HG03108 (cell line): Measurements from ENCODE around the gene SLC5A10.
A peak's percentile ranks its signal among the peaks of the same experiment; 100 is the strongest.

ENCODE experiments used
- ATAC-seq: cut with Tn5 transposase; IDR thresholded peaks from one replicate; pipeline ENCODE4 v1.9.1; 2021; ENCODE audit warnings: moderate library complexity; ENCODE audit not compliant: unreplicated experiment

The SLC5A10 gene

DNA sequence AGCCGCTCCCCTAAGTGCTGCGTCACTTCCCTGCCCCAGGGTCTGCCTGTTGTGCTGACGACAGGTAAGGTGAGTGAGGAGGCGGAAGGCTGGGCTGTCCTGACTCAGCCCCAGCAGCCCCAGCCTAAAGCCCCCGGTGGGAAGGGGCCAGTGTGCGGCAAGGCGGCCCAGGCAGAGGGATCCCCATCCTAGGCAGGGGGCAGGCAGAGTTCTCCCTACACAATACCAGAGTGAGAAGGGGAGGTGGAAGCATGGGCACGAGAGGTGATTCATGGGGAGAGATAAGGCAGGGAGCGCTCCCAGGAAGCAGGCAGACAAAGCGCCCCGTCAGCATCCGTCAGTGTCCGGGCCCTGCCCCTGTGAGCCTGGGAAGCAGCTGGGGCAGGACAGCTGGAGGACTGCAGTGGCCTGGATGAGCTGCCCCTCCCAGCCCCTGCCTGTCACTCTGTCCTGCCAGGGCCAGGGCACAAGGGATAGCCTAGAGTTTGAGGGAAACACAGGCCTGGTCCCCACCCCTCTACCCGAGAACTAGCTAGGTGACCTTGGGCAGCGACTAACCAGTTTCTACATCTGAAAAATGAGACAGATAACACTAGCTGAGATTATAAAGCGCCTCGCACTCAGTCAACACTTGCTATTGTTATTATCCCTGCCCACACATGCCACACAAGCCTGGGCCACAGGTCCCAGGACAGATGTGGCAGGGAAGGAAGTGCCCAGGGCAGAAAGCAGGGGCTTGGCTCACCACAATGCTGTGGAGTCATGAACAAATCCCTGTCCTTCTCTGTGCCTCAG, 48.8 kb downstream of the SLC5A10 start:
- no peak for ATAC-seq

DNA sequence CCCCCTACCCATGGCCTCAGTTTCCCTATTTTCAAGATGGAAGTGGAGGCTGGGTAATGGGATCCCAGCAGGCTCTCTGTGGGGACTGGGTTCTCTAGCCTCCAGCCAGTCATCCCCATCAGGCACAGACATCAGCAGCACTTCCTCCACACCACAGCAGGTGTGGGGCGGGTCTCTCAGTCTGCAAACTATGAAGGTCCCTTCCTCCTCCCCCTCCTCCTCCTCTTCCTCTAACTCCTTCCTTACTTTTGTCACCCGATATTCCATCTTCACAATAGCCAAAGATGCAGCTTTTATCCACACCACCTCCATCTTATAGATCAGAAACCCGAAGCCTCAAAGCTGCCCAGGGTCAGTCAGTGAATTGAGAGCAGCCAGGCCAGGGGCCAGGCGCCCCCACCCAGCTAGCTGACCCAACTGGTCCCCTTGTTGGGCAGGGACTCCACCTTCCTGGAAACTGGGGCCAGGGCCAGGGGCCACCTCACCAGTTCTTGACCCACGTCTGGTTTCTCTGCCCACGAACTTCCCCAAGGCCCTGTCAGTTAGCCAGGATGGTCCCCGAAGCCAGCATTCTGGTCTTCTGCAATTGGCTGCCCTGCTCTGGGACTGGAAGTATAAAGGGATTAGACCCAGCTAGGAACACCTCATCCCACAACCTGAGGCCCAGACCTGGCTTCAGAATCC, 50.1 kb downstream of the SLC5A10 start:
- ATAC-seq = no peak

DNA sequence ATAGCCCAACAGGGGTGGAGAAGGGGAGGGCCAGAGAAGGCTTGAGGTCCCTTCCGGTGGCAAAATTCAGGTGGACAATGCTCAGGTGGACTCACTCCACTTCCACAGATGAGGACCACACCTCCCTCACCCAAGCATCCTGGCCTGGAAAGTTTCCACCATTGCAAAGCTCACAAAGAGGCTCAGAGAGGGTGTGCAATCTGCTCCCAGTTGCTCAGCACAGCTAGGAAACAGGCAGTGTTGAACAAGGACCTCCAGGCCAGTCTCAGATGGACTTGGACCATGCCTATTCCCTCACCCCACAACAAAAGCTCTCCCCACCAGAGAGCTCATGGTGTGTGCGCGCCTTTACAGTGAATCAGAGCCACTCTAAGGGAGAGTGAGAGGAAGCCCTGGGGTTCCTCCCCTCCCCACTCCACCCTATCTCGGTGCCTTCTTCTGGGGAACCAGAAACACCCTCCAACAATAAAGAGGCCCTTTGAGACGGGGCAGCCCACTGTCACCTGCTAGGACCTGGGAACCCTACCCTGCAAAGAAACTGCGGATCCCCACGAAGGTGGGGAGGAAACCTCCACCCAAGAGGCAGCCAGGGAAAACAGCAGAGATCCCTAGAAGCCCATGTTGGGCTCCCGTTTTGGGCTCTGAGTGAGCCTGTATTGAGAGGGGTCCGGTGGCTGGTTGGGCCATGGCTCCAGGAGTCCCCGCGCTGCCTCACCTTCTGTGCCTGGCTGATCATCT, 51.0 kb downstream of the SLC5A10 start:
- no peak for ATAC-seq

DNA sequence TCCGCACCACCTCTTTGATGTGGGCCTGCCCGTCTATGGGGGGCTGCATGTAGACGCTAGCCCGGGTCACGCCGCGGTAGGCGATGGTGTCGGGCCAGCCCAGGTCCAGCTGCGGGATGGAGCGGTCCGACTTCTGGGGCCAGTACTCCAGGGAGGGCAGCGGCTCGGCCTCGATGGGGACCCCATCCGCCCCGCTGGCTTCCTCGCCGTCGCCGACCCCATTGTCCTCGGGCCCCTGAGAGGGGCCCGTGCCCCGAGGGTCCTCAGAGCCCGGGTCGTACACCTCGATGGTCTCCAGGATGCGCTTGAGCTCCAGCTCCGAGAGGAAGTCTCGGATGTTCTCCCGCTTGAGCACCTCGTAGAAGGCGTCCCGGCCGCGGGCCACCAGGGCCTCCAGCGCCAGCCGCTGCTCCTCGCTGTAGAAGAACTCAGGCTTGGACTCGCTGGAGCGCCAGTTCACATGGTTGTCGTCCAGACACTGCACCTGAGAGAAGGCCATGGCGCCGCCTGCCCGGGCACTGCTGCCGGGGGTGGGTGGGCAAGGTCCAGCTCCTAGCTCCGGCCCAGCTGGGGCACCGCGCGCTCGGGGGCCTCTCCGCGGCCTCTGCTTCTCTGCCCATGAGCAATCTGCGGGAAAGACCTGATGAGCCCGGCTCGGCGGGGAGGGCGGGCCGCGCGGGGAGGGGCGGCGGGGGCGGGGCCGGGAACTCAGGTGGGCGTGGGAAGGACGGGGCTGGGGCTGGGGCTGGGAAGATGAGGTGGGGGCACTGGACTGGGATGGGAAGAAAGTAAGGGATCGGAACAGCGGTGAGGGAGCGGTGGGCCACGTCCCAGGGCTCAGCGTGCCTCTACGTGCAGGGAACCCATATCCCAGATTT, 51.8 kb downstream of the SLC5A10 start:
- no peak for ATAC-seq

DNA sequence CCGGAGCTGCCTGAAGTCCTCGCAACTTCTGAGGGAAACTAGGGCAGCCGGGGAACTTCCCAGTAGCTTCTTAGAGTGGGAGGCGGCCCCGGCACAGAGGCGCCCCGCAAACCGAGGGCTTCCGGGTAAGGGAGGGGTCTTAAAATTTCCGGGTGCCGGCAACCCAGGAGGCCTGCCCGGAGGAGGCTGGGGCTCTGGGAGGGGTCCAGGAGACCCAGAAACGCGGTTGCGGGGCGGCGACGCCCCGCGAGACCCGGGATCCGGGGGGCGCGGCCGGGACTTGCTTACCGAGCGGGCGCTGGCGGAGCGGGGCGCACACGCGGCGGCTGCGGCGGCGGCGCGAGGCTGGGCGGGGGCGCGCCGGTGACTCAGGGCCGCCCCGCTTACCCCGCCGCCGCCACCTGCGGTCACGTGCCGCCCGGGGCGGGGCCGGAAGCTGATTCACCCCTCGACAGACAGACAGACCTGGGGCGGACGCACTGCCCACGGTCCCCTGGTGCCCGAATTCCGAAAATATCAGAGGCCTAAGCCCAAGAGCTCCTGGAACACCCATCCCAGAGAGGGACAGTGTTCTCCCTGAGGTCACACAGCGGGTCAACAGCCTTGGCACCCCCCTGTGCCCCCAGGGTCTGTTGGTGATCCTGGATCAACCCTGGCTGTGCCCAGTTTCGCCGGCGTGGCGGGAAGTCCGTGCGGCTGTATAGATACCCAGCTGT, 52.6 kb downstream of the SLC5A10 start, which contains the start of gene FAM83G:
Gene FAM83G (minus strand): TSS at position 344 of the 716 bp plus-strand sequence. CDS start 723 bp downstream, outside the sequence.
- peak; percentile 87 for ATAC-seq

DNA sequence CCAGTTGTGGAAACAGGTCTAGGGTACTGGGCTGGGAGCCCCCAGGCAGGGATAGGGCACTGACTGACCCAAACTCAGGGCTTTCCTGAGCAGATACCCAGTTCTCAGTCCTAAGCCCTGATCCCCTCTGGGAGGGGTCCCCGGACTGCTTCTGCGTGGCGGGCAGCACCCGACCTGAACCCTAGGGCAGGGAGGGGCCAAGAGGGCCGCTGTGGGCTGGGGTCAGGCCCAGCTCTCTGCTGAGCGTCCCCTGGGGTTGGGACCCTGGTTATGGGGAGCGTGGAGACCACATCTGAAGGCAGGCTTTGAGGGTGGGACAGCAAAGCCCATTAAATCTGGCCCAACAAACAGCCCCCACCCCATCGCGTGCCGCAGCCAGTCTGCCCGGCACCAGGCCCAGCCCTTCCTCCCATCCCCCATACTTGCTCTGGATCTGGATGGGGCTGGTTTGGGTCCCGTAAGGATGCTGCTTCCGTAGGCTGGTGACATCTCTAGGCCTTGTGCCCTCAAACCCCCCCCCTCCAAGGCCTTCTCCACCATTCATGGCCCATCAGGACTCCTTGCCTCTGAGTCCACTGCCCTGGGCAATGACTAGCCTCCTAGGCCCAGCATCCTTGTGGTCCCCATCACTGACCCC, 53.3 kb downstream of the SLC5A10 start:
- no peak for ATAC-seq

DNA sequence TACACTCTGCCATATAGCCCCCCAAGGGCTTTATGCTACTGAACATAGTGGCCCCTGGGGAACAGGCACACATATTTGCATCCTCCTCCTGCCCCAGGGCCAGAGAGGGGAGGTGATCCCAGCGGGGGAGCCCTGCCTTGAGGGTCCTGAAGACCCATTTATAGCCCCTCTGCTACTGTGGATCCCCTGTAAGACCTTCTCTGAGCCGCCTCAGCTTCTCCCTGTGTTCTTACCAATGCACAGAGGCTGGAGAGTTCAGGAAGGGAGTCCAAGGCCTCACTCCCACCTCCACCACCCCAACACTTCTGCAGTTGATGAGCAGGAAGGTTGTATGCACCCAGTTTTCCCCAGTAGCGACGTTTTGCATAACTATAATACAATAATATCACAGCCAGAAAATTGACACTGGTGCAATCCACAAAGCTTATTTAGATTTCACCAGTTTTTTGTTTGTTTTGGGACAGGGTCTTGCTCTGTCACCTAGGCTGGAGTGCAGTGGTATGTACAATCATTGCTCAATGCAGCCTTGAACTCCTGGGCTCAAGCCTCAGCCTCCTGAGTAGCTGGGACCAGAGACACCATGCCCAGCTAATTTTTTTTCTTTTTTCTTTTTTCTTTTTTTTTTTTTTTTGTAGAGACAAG, 53.9 kb downstream of the SLC5A10 start:
- no peak for ATAC-seq

DNA sequence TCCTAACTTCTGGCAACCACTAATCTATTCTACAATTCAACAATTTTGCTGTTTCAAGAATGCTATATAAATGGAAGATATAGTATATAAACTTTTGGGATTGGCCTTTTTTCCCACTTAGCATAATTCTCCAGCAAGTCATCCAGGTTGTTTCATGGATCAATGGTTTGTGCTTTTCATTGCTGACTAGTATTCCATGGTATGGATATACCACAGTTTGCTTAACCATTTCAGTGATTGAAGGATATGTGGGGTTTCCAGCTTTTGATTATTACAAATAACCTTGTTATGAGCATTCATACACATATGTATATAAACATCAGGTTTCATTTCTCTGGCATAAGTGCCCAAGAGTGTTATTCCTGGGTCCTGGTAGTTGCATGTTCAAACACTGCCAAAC, 54.7 kb downstream of the SLC5A10 start:
- no peak for ATAC-seq

DNA sequence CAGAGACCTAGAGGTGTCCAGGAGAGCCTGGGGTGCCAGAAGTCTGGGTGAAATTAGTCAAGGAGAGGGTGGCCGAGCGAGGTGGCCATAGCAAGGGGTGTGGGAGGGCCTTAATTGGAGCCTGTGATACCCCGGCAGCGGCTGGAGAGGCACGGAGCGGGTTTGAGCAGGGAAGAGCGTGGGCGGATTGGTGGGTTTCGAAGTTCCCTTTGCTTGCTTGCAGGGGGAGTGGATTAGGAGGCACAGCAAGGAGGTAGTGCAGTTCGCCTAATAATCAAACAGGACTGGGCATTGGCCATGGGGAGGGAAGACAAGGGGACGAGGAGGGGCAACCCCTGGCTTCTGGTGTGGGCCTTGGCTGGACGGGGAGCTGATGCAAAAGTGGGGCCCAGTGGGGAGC, 58.0 kb downstream of the SLC5A10 start:
- no peak for ATAC-seq

DNA sequence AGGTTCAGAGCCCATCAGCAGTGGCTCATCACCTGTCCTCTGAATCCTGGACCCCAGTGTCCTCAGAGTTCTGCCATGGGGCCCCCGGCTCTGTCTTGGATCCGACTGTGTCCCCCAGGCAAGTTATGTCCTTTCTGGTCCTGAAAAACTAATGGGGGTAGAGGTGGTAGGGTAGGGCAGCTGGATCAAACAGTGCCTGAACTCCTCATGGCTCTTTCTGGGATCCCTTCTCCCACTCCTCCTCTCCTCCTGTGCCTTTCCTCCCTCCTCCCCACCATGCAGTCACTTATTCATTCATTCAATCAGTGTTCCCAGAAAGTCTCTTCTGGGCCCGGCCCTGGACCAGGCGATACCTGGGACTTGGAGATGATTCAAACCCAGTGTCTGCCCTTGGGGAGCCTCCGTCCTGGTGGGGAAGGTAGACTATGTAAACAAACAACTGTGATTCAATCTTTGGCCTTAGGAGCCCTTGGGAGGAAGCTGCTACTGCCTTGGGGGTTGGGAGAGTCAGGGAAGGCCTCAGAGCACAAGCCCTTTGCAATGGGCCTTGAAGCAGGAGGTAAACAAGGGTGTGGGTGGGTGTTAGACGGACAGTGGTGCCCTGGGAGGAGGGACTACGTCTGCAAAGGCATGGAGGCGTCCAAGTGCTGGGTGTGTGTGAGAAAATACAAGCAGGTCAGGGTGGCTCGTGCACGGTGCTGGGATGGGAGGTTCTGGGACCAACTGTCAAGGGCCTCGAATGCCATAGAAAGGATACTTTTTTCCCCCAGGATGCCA, 59.0 kb downstream of the SLC5A10 start:
- ATAC-seq = no peak

DNA sequence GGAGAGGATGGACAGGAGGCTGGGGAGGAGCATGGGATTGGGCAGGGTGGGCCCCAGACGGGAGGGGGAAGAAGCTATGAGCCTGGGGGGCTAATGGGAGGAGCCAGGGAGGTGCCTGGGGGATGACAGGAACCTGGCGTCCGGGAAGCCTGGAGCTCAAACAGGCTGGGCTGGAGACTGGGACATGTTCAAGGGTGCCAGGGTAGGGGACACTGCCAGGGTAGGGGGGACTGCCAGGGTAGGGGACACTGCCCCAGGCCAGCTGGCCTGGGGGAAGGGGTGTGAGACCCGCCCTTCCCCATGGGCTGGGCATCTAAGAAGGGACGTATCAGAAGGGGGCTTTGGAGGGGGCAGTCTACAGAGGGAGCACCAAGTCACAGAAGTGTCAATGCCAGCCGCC, 59.6 kb downstream of the SLC5A10 start:
- ATAC-seq = no peak

DNA sequence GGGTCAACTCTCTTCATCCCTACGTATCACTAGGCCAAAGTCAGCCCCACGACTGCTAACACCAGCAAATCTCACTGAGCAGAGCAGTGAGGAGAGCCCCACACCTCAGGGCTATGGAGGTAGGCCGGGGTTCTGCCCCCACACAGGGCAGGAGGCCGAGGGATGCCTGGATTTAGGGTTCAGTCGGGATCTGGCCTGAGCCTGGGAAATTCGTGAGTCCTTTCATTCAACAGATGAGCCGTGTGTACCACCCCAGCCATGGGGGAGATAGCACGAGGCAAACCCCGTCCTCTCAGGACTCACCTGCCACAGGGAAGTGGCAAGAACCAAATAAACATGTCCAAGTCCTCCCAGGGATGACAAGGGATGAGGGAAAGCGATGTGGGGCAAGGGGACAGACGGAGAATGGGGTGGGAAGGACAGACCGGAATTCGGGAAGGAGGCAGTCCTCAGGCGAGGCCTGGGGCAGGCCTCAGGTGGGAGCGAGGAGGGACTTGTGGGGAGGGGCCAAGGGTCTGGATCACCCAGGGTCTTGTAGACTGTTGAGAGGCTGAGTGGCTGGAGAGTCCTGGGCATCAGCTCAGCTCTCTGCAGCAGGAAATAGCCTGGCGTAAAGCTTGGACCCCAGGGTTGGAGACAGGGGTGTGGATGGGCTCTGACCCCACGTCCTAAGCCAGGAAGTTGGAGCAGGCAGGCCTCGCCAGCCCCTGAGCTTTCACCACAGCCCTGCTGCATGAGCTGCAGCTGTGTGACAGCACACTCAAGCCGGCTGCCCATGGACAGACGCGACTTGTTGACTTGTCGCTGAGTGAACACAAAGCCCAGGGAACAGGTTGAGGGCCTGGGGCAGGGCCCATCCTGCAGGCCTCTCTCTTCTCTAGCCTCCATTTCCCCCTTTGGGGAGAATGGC, 60.5 kb downstream of the SLC5A10 start:
- no peak for ATAC-seq

DNA sequence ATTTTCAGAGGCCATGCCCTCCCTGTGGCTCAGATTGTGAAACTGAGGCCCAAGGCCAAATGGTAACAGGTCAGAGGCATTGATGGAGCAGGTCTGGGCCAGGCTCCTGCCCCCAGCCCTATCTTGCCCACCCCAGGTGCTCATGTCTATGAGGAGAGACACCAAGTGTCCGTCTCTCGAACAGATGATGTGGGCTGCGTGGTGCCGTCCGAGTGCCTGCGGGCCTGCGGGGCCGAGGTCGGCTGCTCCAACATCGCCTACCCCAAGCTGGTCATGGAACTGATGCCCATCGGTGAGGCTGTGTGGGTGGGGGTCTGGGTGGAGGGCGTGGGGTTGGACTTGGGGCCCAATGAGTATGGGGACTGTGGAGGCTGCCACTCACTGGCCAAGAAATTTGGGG, 61.3 kb downstream of the SLC5A10 start:
- ATAC-seq = no peak

DNA sequence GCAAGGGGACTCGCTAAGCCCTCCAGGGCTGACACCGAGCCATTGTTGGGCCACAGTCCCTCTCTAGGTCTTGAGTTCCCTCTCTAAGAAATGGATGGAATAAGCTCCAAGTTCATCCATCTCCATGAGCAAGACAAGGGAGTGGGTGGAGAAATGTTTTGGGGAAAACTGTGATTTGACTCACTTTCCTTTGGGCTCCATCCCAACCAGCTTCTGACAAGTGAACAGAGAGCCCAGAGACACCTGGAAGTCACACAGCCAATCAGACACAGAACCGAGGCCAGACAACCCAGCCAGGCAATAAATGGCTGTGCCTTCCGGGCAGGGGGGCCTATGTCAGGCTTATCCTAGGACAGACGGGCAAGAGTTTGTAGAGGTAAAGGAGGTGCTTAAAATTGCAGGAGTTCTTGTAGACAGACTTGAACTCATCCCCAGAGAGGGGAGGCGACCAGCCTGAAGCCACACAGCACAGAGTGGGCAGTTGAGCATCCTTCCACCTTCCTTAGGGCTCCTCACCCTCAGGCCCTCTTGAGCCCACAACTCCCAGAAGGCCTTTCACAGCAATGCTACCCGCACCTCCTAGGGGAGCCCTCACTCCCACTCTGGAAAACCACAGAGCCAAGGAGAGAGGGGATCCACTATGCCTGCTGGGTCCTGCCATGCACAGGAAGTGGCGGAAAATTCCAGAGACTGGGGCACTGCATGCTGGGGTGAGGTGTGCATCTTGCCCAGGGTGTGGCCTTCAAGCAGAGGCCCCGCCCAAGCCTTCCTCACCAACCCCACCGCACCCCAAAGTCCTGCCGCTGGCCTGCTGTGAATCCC, 62.1 kb downstream of the SLC5A10 start:
- no peak for ATAC-seq

DNA sequence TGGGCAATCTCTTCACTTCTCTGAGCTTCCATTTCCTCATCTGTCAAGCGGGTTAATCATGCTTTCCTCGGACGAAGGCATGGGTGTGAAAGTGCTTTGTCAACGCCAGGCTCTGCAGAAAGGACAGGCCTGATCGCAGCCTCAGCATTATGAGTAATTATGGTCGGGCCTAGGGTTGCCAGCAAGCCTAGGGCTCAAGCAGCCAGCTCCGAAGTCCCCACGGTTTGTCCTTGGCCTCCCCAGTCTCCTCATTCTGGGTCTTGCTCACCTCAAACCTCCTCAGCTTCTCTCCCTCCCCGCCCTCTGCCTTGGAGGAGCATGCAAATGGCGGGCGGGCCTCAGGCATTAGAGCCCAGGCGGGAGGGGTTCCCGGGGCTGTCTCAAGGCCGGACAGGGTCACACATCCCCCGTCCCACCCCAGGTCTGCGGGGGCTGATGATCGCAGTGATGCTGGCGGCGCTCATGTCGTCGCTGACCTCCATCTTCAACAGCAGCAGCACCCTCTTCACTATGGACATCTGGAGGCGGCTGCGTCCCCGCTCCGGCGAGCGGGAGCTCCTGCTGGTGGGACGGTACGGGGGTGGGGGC, 62.8 kb downstream of the SLC5A10 start:
- no peak for ATAC-seq

DNA sequence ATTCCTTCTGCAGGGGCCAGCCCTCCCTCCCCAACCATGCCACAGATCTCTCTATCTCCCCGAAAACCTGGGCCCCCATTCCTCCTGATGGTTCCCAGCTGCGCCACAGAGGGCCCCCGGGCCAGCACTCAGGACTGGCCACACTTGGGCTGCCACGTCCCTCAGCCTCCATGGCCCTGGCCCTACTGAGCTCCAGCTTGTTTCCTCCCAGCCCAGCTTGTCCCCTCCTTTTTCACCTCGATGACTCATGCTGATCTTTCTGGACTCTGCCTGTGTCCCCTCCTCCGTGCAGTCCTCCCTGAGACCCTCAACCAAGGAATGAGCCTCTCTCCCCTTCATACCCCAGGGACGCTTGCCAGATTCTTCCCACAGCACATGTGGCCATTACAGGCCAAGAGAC, 63.5 kb downstream of the SLC5A10 start:
- ATAC-seq = no peak
